Effector memory CD4-positive, alpha-beta T cell (primary cell): ENCODE results near the gene VGLL3.

Experiments used
- DNase-seq, 3 donors: peaks; one replicate each; pipeline ENCODE4 v3.0.0-alpha.2; 2020
- H3K27ac ChIP-seq: 2 replicates; pipeline ENCODE4 v1.7.0; 2013; ENCODE audit warnings: mild to moderate bottlenecking, low read length, moderate library complexity; ENCODE audit not compliant: insufficient read depth, poor library complexity, severe bottlenecking
- H3K27me3 ChIP-seq: replicated peaks from 2 replicates; pipeline ENCODE4 v1.7.0; 2013; ENCODE audit warnings: mild to moderate bottlenecking, low read length; ENCODE audit not compliant: insufficient read depth, control insufficient read depth, poor library complexity, severe bottlenecking
- H3K36me3 ChIP-seq: 2 replicates; pipeline ENCODE4 v1.7.0; 2013; ENCODE audit warnings: mild to moderate bottlenecking, low read length, moderate library complexity; ENCODE audit not compliant: control insufficient read depth, insufficient read depth
- H3K4me1 ChIP-seq: 2 replicates; pipeline ENCODE4 v1.7.0; 2013; ENCODE audit warnings: low read length, mild to moderate bottlenecking; ENCODE audit not compliant: control insufficient read depth, insufficient read depth, poor library complexity, severe bottlenecking
- H3K4me3 ChIP-seq: 2 replicates; pipeline ENCODE4 v1.7.0; 2013; ENCODE audit warnings: low read length, low read depth, mild to moderate bottlenecking; ENCODE audit not compliant: insufficient read depth, poor library complexity, severe bottlenecking
- H3K9me3 ChIP-seq: 2 replicates; pipeline ENCODE4 v1.7.0; 2013; ENCODE audit warnings: mild to moderate bottlenecking, low read length, moderate library complexity; ENCODE audit not compliant: control insufficient read depth

The VGLL3 gene

GRCh38 chr3:86990012-86990733, 776 bp downstream of the VGLL3 start:
- no peaks in the 10 kb centered on the region for H3K36me3 ChIP-seq
- peaks cover 3% of the 10 kb centered on the region for H3K4me1 ChIP-seq
- no peak overlapping the region for H3K27ac ChIP-seq
- no peaks in the 10 kb centered on the region for H3K27me3 ChIP-seq
- no peaks in the 10 kb centered on the region for H3K9me3 ChIP-seq
- H3K4me3 ChIP-seq = no peak overlapping the region
- no peak for DNase-seq

- DNase-seq = no peak
- no peaks in the 10 kb centered on the region for H3K9me3 ChIP-seq
- H3K27me3 ChIP-seq = no peaks in the 10 kb centered on the region
- H3K27ac ChIP-seq = no peak overlapping the region
- H3K4me1 ChIP-seq = peaks cover 3% of the 10 kb centered on the region
- H3K36me3 ChIP-seq = no peaks in the 10 kb centered on the region
- no peak overlapping the region for H3K4me3 ChIP-seq
These were observed 1.3 kb downstream of the VGLL3 start for GRCh38 chr3:86989611-86990010.

GRCh38 chr3:86989006-86989405, 1.9 kb downstream of the VGLL3 start:
- no peaks in the 10 kb centered on the region for H3K36me3 ChIP-seq
- peaks cover 3% of the 10 kb centered on the region for H3K4me1 ChIP-seq
- no peak overlapping the region for H3K4me3 ChIP-seq
- H3K9me3 ChIP-seq = no peaks in the 10 kb centered on the region
- DNase-seq = no peak
- H3K27me3 ChIP-seq = no peaks in the 10 kb centered on the region
- no peak overlapping the region for H3K27ac ChIP-seq

GRCh38 chr3:86988235-86988634, 2.7 kb downstream of the VGLL3 start:
- Histone ChIP-seq H3K36me3 (no peaks in the 10 kb centered on the region), H3K4me1 (peaks cover 3% of the 10 kb centered on the region), H3K27me3 (no peaks in the 10 kb centered on the region), H3K4me3 (no peak overlapping the region), H3K27ac (no peak overlapping the region), H3K9me3 (no peaks in the 10 kb centered on the region)
- DNase-seq = no peak

GRCh38 chr3:86987421-86987715, 3.6 kb downstream of the VGLL3 start:
- no peak overlapping the region for H3K4me3 ChIP-seq
- no peak overlapping the region for H3K27ac ChIP-seq
- H3K9me3 ChIP-seq = no peaks in the 10 kb centered on the region
- peaks cover 3% of the 10 kb centered on the region for H3K4me1 ChIP-seq
- no peaks in the 10 kb centered on the region for H3K36me3 ChIP-seq
- no peaks in the 10 kb centered on the region for H3K27me3 ChIP-seq
- no peak for DNase-seq

GRCh38 chr3:86986671-86987420, 4.1 kb downstream of the VGLL3 start:
- no peaks in the 10 kb centered on the region for H3K36me3 ChIP-seq
- H3K27ac ChIP-seq = no peak overlapping the region
- H3K27me3 ChIP-seq = no peaks in the 10 kb centered on the region
- DNase-seq = no peak
- peaks cover 3% of the 10 kb centered on the region for H3K4me1 ChIP-seq
- no peaks in the 10 kb centered on the region for H3K9me3 ChIP-seq
- H3K4me3 ChIP-seq = no peak overlapping the region

GRCh38 chr3:86985181-86985826, 5.6 kb downstream of the VGLL3 start:
- no peak overlapping the region for H3K27ac ChIP-seq
- no peak for DNase-seq
- H3K36me3 ChIP-seq = no peaks in the 10 kb centered on the region
- H3K9me3 ChIP-seq = no peaks in the 10 kb centered on the region
- H3K27me3 ChIP-seq = no peaks in the 10 kb centered on the region
- H3K4me1 ChIP-seq = peaks cover under 1% of the 10 kb centered on the region
- H3K4me3 ChIP-seq = no peak overlapping the region

GRCh38 chr3:86984271-86984670, 6.7 kb downstream of the VGLL3 start:
- Histone ChIP-seq H3K27me3 (no peaks in the 10 kb centered on the region), H3K4me1 (no peaks in the 10 kb centered on the region), H3K9me3 (no peaks in the 10 kb centered on the region), H3K27ac (no peak overlapping the region), H3K36me3 (no peaks in the 10 kb centered on the region), H3K4me3 (no peak overlapping the region)
- no peak for DNase-seq

- no peak overlapping the region for H3K4me3 ChIP-seq
- no peaks in the 10 kb centered on the region for H3K9me3 ChIP-seq
- DNase-seq = no peak
- H3K36me3 ChIP-seq = no peaks in the 10 kb centered on the region
- no peak overlapping the region for H3K27ac ChIP-seq
- H3K27me3 ChIP-seq = no peaks in the 10 kb centered on the region
- no peaks in the 10 kb centered on the region for H3K4me1 ChIP-seq
These were observed 8.1 kb downstream of the VGLL3 start for GRCh38 chr3:86982883-86983282.

- Histone ChIP-seq H3K4me1 (no peaks in the 10 kb centered on the region), H3K36me3 (no peaks in the 10 kb centered on the region), H3K27ac (no peak overlapping the region), H3K27me3 (no peaks in the 10 kb centered on the region), H3K9me3 (no peaks in the 10 kb centered on the region), H3K4me3 (no peak overlapping the region)
- DNase-seq = no peak
These were observed 12.8 kb downstream of the VGLL3 start for GRCh38 chr3:86978111-86978551.
